Stimulated activated CD4-positive, alpha-beta T cell treated with anti-CD3 and anti-CD28 coated beads, Interleukin-15, amount 100 ng/mL, for 1 hour (primary cell): ENCODE results near the gene CRTC3.
"Not testable (repeated sequence)": the region's sequence is repeated elsewhere in the genome, so short reads cannot be mapped to it uniquely, and the experiment has no call there.

Experiments
- DNase-seq, 2 donors: peaks; one replicate each; pipeline ENCODE4 v3.0.0-alpha.2; 2020; ENCODE audit warnings: low read depth in 1 of 2, low spot score in 1 of 2

The CRTC3 gene

GRCh38 chr15:90519688-90520087, 10.0 kb upstream of the CRTC3 start:
- no peak for DNase-seq

DNA sequence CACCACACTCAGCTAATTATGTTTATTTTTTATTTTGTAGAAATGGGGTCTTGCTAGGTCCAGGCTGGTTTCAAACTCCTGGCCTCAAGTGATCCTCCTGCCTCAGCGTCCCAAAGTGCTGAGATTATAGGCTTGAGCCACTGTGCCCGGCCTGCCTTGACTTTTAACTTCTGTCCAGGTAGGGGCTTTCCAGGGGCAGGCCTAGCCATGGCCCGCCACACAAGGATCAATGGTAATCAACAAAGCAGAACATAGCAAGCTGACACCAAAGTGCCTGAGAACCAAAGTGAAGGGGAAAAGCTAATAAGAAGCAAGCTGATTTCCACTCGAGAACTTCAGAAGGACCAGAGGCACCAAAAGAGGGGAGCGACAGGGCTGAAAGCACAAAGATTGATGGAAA, 9.4 kb upstream of the CRTC3 start:
- DNase-seq: no peak

DNA sequence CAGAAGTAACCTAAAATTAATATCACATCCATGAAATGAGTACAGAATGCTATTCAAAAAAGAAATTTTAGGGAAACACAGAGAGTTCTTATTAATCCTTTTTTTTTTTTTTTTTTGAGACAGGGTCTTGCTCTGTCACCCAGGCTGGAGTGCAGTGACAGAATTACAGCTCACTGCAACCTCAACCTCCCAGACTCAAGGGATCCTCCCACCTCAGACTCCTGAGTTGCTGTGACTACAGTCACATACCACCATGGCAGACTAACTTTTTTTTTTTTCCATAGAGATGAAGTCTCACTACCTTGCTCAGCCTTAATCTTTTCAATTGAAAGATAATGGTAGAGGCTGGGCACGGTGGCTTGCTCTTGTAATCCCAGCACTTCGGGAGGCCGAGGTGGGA, 6.3 kb upstream of the CRTC3 start:
- DNase-seq: no peak

DNA sequence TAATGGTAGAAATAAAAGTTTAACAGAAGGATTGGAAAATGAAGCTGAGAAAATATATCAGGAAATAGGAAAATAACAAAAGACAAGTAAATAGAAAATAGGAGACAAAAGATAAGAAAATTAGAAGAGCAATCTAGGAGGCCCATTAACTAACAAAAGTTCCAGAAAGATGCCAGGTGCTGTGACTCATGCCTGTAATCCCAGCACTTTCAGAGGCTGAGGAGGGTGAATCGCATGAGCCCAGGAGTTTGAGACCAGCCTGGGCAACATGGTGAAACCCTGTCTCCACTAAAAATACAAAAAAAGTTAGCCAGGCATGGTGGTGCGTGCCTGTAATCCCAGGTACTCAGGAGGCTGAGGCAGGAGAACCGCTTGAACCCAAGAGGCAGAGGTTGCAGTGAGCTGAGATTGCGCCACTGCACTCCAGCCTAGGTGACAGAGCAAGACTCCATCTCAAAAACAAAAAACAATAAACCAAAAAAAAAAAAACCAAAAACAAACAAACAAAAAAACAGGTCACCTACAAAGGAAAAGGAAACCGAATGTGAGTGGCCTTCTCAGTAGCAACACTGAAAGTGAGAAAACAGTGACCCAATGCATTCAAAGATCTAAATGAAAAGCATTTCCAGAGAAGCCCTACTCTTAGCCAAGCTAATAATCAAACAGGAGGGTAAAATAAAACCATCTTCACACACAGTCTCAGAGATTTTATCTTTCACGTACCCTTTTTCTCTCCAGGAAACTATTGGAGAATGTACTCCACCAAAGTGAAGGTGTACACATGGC, 5.5 kb upstream of the CRTC3 start:
- DNase-seq: not testable (repeated sequence)

DNA sequence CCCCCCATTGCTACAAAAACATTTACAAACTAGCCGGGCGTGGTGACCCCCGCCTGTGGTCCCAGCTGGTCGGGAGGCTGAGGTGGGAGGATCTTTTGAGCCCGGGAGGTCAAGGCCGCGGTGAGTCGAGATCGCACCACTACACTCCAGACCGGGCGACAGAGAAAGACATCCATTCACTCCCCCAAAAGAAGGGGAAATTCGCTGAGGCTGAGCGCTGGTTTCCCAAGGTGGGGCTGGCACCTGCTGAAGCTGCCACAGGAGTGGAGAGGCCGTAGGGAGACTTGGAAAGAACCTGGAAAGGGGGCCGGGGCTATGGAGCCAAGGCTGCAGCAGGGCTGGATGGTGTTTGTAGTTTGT, 732 bp upstream of the CRTC3 start:
- DNase-seq: no peak

DNA sequence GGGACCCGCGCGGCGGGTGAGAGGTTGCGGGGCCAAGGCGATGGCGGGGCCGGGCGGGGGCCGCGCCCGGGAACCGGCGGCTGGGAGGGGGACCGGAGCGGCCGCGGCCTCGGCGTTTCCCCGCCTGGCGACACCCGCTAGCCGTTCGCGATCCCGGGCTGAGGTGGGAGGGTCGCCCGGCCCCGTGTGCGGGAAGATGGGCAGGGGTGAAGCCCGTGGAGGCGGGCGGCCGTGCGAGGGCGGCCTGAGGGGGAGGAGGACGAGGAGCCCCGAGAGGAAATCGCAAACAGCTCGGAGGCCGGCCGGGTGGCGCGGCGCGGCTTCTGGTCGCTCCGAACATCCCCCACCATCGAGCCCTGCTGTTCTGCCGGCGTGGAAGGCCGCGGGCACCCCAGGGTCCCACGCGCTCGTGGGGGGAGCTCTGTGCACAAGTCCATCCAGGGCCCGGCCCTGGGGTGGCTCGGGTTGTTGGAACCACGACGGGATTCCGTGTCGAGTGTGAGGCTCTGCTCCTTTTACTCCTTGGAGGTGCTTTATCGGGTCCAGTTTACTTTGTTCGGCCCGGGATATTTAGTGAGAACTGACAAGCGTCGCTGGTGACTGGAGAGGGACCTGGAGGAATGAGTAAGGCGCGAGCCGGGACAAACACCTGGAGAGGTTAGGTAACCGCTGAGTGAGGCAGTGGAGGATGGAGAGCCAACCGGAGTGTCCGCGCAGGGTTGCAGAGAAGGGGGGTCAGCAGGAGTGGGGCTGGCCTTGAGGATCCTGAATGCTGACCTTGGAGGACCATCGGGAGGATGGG, 728 bp downstream of the CRTC3 start:
- DNase-seq: peak; percentile 9 to 23

DNA sequence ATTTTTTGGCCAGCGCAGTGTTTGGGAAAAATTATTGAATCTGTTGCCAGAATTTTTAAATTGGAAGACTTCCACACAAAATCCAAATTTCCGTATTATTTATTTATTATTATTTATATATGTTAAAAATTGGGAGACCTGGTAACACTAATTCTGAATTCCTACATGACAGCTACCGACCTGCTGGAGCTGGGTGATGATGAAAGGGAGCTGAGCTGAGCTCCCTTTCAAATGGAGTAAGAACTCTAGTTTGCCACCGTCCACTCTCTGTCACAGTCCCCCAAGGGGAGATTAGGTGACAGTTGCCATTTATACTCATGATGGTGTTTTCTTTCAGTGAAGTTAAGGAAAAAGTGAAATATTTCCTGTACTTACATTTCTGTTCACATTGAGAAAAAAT, 1.4 kb downstream of the CRTC3 start:
- no peak for DNase-seq

GRCh38 chr15:90535254-90535653, 5.5 kb downstream of the CRTC3 start:
- no peak for DNase-seq

- DNase-seq: no peak
Observed at GRCh38 chr15:90539789-90540188, 10.1 kb downstream of the CRTC3 start.

DNA sequence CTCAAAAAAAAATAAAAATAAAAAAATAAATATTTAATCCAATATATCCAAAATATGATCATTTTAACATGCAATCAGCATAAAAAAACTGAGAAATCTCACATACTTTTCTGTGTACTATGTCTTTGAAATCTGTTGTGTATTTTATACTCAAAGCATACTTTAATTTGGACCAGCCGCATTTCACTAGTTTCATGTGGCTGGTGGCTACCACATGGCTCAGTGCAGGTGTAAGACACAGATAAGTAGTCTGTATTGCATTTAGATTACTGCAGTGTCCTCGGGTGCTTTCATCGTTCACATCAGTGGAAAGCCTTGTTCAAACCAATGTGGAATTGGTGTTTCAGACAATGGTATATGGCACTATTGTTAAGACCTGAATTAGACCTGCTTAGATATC, 11.0 kb downstream of the CRTC3 start:
- DNase-seq: no peak

- no peak for DNase-seq
Observed at GRCh38 chr15:90545095-90545494, 15.4 kb downstream of the CRTC3 start.

- no peak for DNase-seq
Observed at GRCh38 chr15:90547540-90547939, 17.8 kb downstream of the CRTC3 start.

DNA sequence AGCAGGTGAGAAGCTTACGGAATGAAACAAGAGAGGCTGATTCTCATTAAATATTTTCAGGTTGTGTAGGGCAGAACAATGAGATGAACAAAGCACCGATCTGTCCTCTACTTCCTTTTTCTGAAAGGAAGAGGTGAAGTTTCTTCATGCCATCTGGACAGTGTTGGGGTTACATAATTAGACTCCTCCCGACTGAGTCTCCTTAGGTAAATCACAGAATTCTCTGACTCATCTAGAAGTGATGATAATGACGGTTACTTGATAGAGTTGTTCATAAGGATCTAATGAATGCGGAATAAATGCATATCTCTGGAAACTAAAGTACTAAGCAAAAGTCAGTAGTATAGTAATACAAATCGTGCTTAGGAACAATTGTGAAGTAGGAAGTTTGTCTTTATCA, 21.2 kb downstream of the CRTC3 start:
- no peak for DNase-seq

DNA sequence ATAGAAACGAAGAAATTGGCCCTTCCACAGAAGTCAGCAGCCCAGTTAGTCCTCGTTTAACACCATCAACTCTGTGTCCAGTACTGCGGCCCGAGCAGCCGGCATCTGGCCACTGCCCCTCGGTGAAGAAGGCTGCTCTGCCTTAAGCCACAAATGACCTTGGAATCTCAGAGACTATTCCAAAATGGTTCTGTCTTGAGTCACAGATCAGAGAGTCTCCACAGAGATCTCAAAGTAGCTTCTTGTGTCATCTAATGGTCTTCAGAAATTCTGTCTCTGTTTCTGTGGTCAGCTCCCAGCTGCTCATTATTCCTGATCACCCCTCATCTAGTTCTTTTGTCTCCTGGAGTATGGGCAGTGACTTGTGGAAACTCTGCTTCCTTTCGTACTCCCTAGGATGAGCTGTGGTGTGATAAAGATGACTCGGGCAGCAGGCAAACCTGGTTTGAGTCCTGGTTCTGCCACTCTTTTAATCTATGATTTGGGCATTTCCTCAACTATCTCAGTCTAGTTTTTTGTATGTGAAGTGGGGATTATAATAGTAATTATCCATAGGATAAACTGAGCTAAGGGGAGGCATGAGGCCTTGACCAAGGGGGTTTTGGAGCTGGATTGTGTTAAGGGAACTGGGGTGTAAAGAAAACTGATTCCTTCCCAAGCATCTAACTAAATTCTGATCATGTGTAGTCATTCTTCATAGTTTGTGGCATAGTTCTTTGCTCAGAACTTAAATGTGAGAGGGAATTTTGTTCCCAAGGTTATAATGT, 22.6 kb downstream of the CRTC3 start:
- no peak for DNase-seq

GRCh38 chr15:90552929-90553211, 23.1 kb downstream of the CRTC3 start:
- no peak for DNase-seq

DNA sequence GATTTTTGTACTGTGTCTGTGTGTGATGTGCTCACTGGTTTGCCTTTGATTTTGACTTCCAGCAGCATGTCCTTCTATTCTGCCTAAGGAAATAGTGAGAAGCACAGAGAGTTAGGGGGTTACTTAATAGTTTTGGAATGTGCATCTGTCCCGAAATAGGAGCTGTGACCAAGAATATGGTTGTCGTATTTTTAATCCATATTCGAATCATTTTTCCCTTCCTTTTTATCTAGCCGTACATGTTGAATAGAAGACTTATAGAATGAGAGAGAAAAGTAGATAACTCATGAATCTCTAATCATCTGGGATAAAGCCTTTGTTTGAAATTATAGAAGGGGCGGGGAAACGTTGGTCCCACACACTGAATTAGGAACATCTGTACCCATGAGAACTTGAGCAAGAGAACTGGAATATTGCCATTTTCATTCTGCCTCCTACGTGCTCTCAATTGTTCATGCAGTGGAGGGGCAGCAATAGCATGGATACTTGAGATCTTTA, 23.6 kb downstream of the CRTC3 start:
- no peak for DNase-seq

DNA sequence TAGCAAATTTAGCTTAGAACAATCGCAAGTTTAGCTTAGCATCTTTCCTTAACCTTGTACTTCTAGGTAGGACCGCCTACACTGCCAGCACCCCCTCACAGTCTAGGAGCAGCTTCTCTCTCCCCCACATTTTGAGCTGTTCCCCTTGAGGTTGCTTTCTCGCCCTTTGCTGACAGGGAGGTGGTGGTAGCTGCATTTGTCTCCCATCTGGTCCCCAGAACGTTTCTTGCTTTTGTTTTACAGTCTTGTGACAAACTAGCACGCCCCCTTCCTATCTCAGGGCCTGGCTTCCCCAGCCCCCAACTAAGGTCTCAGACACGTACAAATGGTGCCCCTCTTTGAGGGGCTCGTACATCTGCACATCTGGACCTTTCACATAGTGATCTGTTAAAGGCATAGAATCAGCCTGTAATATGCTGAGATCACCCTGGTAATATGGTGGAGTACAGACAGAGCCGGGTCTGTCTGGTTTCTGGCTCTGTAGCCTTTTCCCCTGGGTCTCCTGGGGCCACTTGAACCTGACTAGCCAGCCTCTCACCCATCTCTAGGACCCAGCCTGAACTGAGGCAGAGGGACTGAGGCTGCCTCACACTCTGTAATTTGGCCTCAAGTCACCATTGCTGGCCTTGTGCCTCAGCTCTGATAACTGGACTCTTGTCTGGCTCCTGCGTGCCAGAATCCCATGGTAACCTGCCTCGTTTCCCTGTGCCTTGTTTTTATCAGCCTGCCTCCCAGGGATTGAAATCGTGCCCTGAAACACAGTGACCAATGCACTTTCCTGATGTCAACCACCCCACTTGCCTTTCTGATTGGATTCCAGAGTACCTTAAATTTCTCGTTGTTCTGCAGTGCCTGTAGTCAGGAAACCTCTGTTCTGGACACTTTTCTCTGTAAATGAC, 27.7 kb downstream of the CRTC3 start:
- DNase-seq: no peak

DNA sequence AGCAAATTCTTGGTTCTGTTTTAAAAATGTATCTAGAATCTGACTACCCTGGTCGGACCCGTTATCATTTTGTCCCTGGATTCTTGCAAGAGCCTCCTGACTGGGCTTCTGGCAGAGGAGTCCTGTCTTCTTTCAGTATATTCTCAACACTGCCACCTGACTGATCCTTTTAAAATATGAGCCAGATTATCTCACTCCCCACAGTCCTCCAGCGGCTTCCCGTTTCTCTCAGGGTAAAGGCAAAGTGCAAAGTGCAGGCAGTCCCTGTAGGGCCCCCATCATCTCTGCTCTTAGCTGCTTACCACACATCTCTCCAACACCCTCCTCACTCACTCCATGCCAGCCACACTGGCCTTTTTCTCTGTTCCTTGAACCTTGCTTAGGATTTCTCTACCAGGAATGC, 28.4 kb downstream of the CRTC3 start:
- DNase-seq: no peak

DNA sequence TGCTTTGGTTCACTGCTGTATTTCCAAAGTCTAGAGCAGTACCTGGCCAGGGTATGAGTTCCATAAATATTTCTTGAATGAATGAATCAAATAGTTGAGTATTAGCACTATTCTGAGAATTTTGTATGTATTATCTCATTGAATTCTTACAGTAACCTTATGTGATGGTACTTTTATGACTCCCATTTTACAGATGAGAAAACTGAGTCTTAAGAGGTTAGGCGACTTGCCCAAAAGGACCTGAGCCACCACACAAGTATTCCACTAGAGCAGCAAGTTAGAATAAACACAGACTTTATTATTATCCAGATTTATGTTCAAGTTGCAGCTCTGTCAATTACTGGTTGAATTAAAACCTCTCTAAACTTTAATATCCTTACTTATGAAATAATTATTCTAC, 29.4 kb downstream of the CRTC3 start:
- no peak for DNase-seq

GRCh38 chr15:90560229-90560776, 30.6 kb downstream of the CRTC3 start:
- no peak for DNase-seq
